Activated T-helper 2 cell treated with anti-CD3 and anti-CD28 coated beads, Interferon-gamma antibody, Interleukin-2, Interleukin-4, amounts not matched to agents 10 μg/mL and 5 μg/mL and 100 μg/mL, durations not matched to agents 14 hours and 24 hours and 36 hours (primary cell): ENCODE data around the gene GNG7. TPM values are rescaled to one million over a fixed set of nuclear protein-coding genes. Genes with fewer than 3 reads are reported as not detected.
"Not testable (repeated sequence)": the region's sequence is repeated elsewhere in the genome, so short reads cannot be mapped to it uniquely, and the experiment has no call there.

Experiments used
- DNase-seq: peaks from one replicate; pipeline ENCODE4 v3.0.0; 2021; ENCODE audit warnings: low spot score
- H3K27ac Mint-ChIP-seq: one replicate; pipeline ENCODE4 v1.8.0; 2021; ENCODE audit warnings: mixed read lengths
- H3K27me3 Mint-ChIP-seq: one replicate; pipeline ENCODE4 v1.8.0; 2021; ENCODE audit warnings: low read depth, mixed read lengths
- H3K36me3 Mint-ChIP-seq: one replicate; pipeline ENCODE4 v1.8.0; 2021; ENCODE audit warnings: low read depth, mixed read lengths
- H3K4me1 Mint-ChIP-seq: one replicate; pipeline ENCODE4 v1.8.0; 2021; ENCODE audit warnings: low read depth, mixed read lengths
- H3K4me3 Mint-ChIP-seq: one replicate; pipeline ENCODE4 v1.8.0; 2021; ENCODE audit warnings: low read depth, mild to moderate bottlenecking, moderate library complexity, mixed read lengths
- H3K9me3 Mint-ChIP-seq: one replicate; pipeline ENCODE4 v1.8.0; 2021; ENCODE audit warnings: mixed read lengths
- intact Hi-C: fragments of 100-400 bp; cut with micrococcal nuclease; formaldehyde crosslinking; loops from one replicate; pipeline ENCODE4 v1.15.1; 2023
- total RNA-seq: library from RNA; stranded (reverse); gene quantifications from 2 replicates; pipeline ENCODE4 v1.2.3, GENCODE V29; 2022

GNG7 gene
- total RNA-seq, 1 donor from 2014 or later = 0.16 TPM

GRCh38 chr19:2578901-2579677, 123.4 kb downstream of the GNG7 start:
- Mint-ChIP-seq H3K27ac (no peak overlapping the region), H3K4me3 (peak overlapping the region; percentile 21), H3K4me1 (peaks cover 3% of the 10 kb centered on the region), H3K36me3 (no peaks in the 10 kb centered on the region), H3K27me3 (peaks cover 14% of the 10 kb centered on the region), H3K9me3 (peaks cover 9% of the 10 kb centered on the region)
- DNase-seq = peak; percentile 51
- intact Hi-C loops = loop anchor here (1.0 kb wide), 1 partner anchor 105 kb away; no protein-coding TSS in a partner anchor

DNA sequence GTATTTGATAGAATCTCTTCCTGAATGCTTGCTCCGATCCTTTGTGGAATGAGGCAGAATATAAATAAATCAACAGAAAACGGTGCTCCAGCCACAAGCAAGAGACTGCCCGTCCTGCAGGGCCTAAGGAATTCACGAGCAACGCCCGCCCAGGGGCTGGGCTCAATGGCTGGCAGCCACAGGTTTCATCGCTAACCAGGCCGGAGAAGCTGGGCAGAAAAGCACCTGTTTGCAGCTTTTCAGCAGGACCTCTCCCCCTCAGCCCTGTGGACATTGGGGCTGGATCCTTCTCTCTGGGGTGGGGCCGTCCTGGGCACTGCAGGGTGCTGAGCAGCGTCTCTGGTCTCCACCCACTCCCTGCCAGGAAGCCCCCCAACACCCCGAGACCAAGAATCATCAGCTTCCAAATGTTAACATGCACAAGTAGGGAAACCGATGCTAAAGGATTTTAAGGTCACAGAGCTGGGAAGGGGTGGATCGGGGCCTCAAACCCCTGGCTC, 124.1 kb downstream of the GNG7 start:
- peaks cover 4% of the 10 kb centered on the region for H3K9me3 Mint-ChIP-seq
- H3K27me3 Mint-ChIP-seq = peaks cover 12% of the 10 kb centered on the region
- no peak overlapping the region for H3K4me3 Mint-ChIP-seq
- H3K4me1 Mint-ChIP-seq = peaks cover 3% of the 10 kb centered on the region
- H3K36me3 Mint-ChIP-seq = no peaks in the 10 kb centered on the region
- no peak overlapping the region for H3K27ac Mint-ChIP-seq
- intact Hi-C loops = no loop called here
- no peak for DNase-seq

- peaks cover 12% of the 10 kb centered on the region for H3K27me3 Mint-ChIP-seq
- no peak overlapping the region for H3K4me3 Mint-ChIP-seq
- peaks cover 3% of the 10 kb centered on the region for H3K4me1 Mint-ChIP-seq
- H3K27ac Mint-ChIP-seq = no peak overlapping the region
- DNase-seq = no peak
- H3K36me3 Mint-ChIP-seq = no peaks in the 10 kb centered on the region
- intact Hi-C loops = no loop called here
- H3K9me3 Mint-ChIP-seq = peaks cover 4% of the 10 kb centered on the region
Observed at GRCh38 chr19:2577722-2578335, 124.7 kb downstream of the GNG7 start.

DNA sequence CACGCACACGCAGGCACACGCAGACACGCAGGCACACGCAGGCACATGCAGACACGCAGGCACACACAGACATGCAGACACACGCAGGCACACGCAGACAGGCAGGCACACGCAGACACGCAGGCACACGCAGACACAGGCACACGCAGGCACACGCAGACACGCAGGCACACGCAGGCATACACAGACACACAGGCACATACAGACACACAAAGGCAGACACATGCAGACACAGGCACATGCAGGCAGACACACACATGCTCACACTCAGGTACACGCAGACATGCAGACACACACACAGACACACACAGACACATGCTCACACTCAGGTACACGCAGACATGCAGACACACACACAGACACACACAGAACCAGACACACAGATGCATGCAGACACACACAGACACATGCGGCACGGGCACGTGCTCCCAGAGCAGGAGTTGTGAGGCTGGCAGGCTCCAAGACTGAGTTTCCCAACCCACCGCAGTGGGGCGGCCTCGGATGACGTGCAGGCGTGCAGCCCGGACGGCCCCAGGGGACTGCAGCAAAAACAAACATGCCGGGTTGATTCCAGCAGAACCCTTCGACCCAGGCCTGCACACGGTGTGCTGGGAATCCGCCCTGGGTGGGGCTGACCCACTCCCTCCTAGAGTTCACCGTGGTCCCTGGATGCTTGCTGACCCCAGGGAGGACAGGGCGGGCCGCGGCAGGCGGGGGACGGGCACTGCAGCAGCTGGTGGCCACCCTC, 126.6 kb downstream of the GNG7 start:
- Mint-ChIP-seq H3K27ac (no peak overlapping the region), H3K36me3 (no peaks in the 10 kb centered on the region), H3K4me3 (no peak overlapping the region), H3K9me3 (no peaks in the 10 kb centered on the region), H3K4me1 (peaks cover 3% of the 10 kb centered on the region), H3K27me3 (peaks cover 6% of the 10 kb centered on the region)
- no peak for DNase-seq
- intact Hi-C loops = no loop called here

GRCh38 chr19:2574971-2575630, 127.4 kb downstream of the GNG7 start:
- intact Hi-C loops = no loop called here
- no peaks in the 10 kb centered on the region for H3K9me3 Mint-ChIP-seq
- no peak overlapping the region for H3K4me3 Mint-ChIP-seq
- no peak for DNase-seq
- H3K36me3 Mint-ChIP-seq = no peaks in the 10 kb centered on the region
- peaks cover 3% of the 10 kb centered on the region for H3K4me1 Mint-ChIP-seq
- no peak overlapping the region for H3K27ac Mint-ChIP-seq
- H3K27me3 Mint-ChIP-seq = peaks cover 6% of the 10 kb centered on the region

DNA sequence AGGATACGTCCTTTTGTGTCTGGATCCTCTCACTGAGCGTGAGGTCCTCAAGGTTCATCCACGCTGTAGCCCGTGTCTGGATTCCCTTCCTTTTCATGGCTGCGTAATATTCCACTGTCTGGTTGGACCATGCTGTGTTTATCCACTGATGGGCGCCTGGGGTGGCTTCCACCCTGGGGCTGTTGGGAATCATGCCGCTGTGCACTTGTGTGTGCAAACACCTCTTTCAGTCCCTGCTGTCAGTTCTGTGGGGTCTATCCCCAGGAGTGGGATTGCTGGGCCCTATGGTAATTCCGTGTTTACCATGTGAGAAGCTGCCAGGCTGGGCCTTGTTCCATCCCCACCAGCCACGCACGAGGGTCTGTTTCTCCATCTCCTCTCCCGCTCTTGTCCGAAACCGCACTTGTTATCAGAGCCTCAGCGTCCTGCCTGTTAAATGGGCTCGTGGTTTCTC, 128.0 kb downstream of the GNG7 start:
- Mint-ChIP-seq H3K4me3 (no peak overlapping the region), H3K36me3 (no peaks in the 10 kb centered on the region), H3K4me1 (peaks cover 3% of the 10 kb centered on the region), H3K27ac (no peak overlapping the region), H3K27me3 (peaks cover 6% of the 10 kb centered on the region), H3K9me3 (no peaks in the 10 kb centered on the region)
- intact Hi-C loops = no loop called here
- DNase-seq = no peak

DNA sequence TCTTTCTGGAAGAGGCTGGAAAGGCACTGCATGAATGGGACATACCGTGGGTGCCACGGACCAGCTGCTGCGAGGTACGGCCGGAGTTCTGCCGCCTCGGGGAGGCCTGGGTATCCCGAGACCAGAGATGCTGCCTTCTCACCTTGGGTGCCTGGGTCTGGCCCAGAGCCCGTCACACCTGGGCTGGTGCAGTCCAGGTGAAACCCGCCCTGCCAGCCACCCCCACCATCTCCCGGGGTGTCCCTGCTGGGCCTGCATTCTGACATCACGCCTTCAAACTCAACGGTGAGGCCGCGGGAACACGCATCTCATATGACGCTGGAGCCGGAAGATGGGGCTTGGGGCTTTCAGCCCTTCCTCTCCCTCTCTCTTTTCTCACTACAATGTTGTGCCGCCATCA, 128.6 kb downstream of the GNG7 start:
- Mint-ChIP-seq H3K27ac (no peak overlapping the region), H3K36me3 (no peaks in the 10 kb centered on the region), H3K9me3 (no peaks in the 10 kb centered on the region), H3K4me1 (peaks cover 3% of the 10 kb centered on the region), H3K27me3 (peaks cover 6% of the 10 kb centered on the region), H3K4me3 (no peak overlapping the region)
- intact Hi-C loops = no loop called here
- DNase-seq = no peak

DNA sequence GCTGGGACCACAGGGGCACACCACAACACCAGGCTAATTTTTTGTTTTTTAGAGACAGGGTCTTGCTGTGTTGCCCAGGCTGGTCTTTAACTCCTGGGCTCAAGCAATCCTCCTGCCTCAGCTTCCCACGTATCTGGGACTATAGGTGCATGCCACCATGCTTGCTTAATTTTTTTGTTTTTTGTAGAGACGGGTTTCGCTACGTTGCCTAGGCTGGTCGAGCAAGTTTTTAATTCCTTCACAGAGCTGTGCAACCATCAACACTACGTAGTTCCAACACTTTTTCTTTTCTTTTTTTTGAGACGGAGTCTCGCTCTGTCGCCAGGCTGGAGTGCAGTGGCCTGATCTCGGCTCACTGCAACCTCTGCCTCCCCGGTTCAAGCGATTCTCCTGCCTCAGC, 130.3 kb downstream of the GNG7 start:
- intact Hi-C loops, H3K27ac Mint-ChIP-seq: not testable (repeated sequence)

GRCh38 chr19:2569596-2570465, 132.7 kb downstream of the GNG7 start:
- Mint-ChIP-seq H3K4me1 (peaks cover 7% of the 10 kb centered on the region), H3K27ac (no peak overlapping the region), H3K9me3 (no peaks in the 10 kb centered on the region), H3K27me3 (peaks cover 2% of the 10 kb centered on the region), H3K36me3 (no peaks in the 10 kb centered on the region), H3K4me3 (no peak overlapping the region)
- DNase-seq = no peak
- intact Hi-C loops = no loop called here

More for the DNA sequence above, 130.3 kb downstream of the GNG7 start:
- H3K9me3 Mint-ChIP-seq, DNase-seq, H3K4me1 Mint-ChIP-seq, H3K27me3 Mint-ChIP-seq, H3K4me3 Mint-ChIP-seq, H3K36me3 Mint-ChIP-seq: not testable (repeated sequence)

DNA sequence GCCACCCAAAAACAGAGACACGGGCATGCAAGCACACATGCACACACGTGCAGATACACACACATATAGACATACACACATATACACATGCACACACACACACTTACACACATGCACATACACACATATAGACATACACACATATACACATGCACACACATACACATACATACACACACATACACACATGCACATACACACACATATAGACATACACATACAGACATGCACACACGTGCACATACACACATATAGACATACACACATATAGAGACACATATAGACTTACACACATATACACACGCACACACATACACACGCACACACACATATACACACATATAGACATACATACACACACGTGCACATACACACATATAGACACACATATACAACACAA, 134.5 kb downstream of the GNG7 start:
- intact Hi-C loops = no loop called here
- Mint-ChIP-seq H3K27me3 (peaks cover 5% of the 10 kb centered on the region), H3K4me1 (peaks cover 9% of the 10 kb centered on the region), H3K9me3 (no peaks in the 10 kb centered on the region), H3K4me3 (no peak overlapping the region), H3K27ac (no peak overlapping the region), H3K36me3 (no peaks in the 10 kb centered on the region)
- DNase-seq = no peak

- no peak for DNase-seq
- Mint-ChIP-seq H3K36me3 (no peaks in the 10 kb centered on the region), H3K4me1 (peaks cover 11% of the 10 kb centered on the region), H3K4me3 (peak overlapping the region; percentile 1), H3K9me3 (no peaks in the 10 kb centered on the region), H3K27me3 (peaks cover 5% of the 10 kb centered on the region), H3K27ac (no peak overlapping the region)
- intact Hi-C loops = no loop called here
Observed at GRCh38 chr19:2567580-2567979, 134.9 kb downstream of the GNG7 start.

GRCh38 chr19:2563546-2563945, 138.9 kb downstream of the GNG7 start:
- H3K9me3 Mint-ChIP-seq, intact Hi-C loops, DNase-seq, H3K4me3 Mint-ChIP-seq, H3K27ac Mint-ChIP-seq, H3K36me3 Mint-ChIP-seq, H3K27me3 Mint-ChIP-seq: not testable (repeated sequence)
- peaks cover 28% of the 10 kb centered on the region for H3K4me1 Mint-ChIP-seq
